Trophoblast cell (in vitro differentiated cells and primary cell): Measurements from ENCODE around the gene EEF1G.
"Not testable (repeated sequence)": the region's sequence is repeated elsewhere in the genome, so short reads cannot be mapped to it uniquely, and the experiment has no call there.

Source experiments
- DNase-seq, 2 donors: peaks; one replicate each; pipeline ENCODE4 v3.0.0-alpha.2; 2016
- H2AFZ ChIP-seq: 2 replicates; pipeline ENCODE4 v1.6.1; 2013; ENCODE audit warnings: low read length, moderate library complexity, mild to moderate bottlenecking; ENCODE audit not compliant: insufficient read depth, poor library complexity
- H2AK5ac ChIP-seq: 2 replicates; pipeline ENCODE4 v1.6.1; 2013; ENCODE audit warnings: mild to moderate bottlenecking, low read length
- H2BK120ac ChIP-seq: 2 replicates; pipeline ENCODE4 v1.6.1; 2013; ENCODE audit warnings: low read length, mild to moderate bottlenecking, moderate library complexity; ENCODE audit not compliant: insufficient read depth, poor library complexity
- H2BK12ac ChIP-seq: 2 replicates; pipeline ENCODE4 v1.6.1; 2013; ENCODE audit warnings: mild to moderate bottlenecking, low read length, moderate library complexity
- H2BK5ac ChIP-seq: 2 replicates; pipeline ENCODE4 v1.6.1; 2013; ENCODE audit warnings: low read length, low read depth, moderate library complexity, mild to moderate bottlenecking; ENCODE audit not compliant: poor library complexity
- H3K14ac ChIP-seq: 2 replicates; pipeline ENCODE4 v1.6.1; 2013; ENCODE audit warnings: mild to moderate bottlenecking, low read length
- H3K18ac ChIP-seq: 2 replicates; pipeline ENCODE4 v1.6.1; 2013; ENCODE audit warnings: mild to moderate bottlenecking, low read length
- H3K23ac ChIP-seq: 2 replicates; pipeline ENCODE4 v1.6.1; 2013; ENCODE audit warnings: low read length
- H3K27ac ChIP-seq: 2 replicates; pipeline ENCODE4 v1.5.1; 2013; ENCODE audit warnings: low read depth, mild to moderate bottlenecking, inconsistent platforms, low read length, moderate library complexity
- H3K27me3 ChIP-seq: 2 replicates; pipeline ENCODE4 v1.6.1; 2013; ENCODE audit warnings: inconsistent platforms, mild to moderate bottlenecking, low read length, moderate library complexity; ENCODE audit not compliant: insufficient read depth
- H3K36me3 ChIP-seq, 2 experiments: 1 replicate in 1 of 2; 2 replicates in 1 of 2; pipeline ENCODE4 v1.6.1; 2013; ENCODE audit warnings: low read length in 2 of 2, mild to moderate bottlenecking in 2 of 2, moderate library complexity in 1 of 2; ENCODE audit not compliant: insufficient read depth in 2 of 2, control insufficient read depth in 1 of 2
- H3K4ac ChIP-seq: 2 replicates; pipeline ENCODE4 v1.6.1; 2013; ENCODE audit warnings: low read depth, mild to moderate bottlenecking, low read length, moderate library complexity
- H3K4me1 ChIP-seq, 2 experiments: 1 replicate in 1 of 2; 2 replicates in 1 of 2; pipeline ENCODE4 v1.6.1; 2013; ENCODE audit warnings: low read length in 2 of 2, mild to moderate bottlenecking in 2 of 2, moderate library complexity in 1 of 2; ENCODE audit not compliant: insufficient read depth in 2 of 2, control insufficient read depth in 1 of 2
- H3K4me2 ChIP-seq: 2 replicates; pipeline ENCODE4 v1.6.1; 2013; ENCODE audit warnings: inconsistent platforms, mild to moderate bottlenecking, low read length, moderate library complexity
- H3K4me3 ChIP-seq: 2 replicates; pipeline ENCODE4 v1.5.1; 2013; ENCODE audit warnings: mild to moderate bottlenecking, low read depth, low read length, inconsistent platforms
- H3K79me1 ChIP-seq: one replicate; pipeline ENCODE4 v1.6.1; 2013; ENCODE audit warnings: low read length
- H3K79me2 ChIP-seq: 2 replicates; pipeline ENCODE4 v1.6.1; 2013; ENCODE audit warnings: low read length, mild to moderate bottlenecking; ENCODE audit not compliant: control insufficient read depth, insufficient read depth, poor library complexity
- H3K9ac ChIP-seq: 2 replicates; pipeline ENCODE4 v1.6.1; 2013; ENCODE audit warnings: mild to moderate bottlenecking, low read length
- H3K9me3 ChIP-seq: 2 replicates; pipeline ENCODE4 v1.6.1; 2013; ENCODE audit warnings: low read depth, mild to moderate bottlenecking, control low read depth, inconsistent platforms, low read length; ENCODE audit not compliant: insufficient read depth
- H4K12ac ChIP-seq: 2 replicates; pipeline ENCODE4 v1.6.1; 2013; ENCODE audit warnings: low read depth, mild to moderate bottlenecking, low read length, moderate library complexity
- H4K8ac ChIP-seq: 2 replicates; pipeline ENCODE4 v1.6.1; 2013; ENCODE audit warnings: low read depth, mild to moderate bottlenecking, low read length, moderate library complexity
- H4K91ac ChIP-seq: one replicate; pipeline ENCODE4 v1.6.1; 2013; ENCODE audit warnings: low read depth, mild to moderate bottlenecking, low read length, moderate library complexity
- WGBS: extraction: QIAGEN DNeasy Blood & Tissue Kit; methylation state at CpG from one replicate; pipeline ENCODE4 v1.1.7; 2013; ENCODE audit warnings: missing lambda C conversion rate; ENCODE audit not compliant: insufficient read length, insufficient coverage; ENCODE audit errors: extremely low coverage; 5-methylcytosine and 5-hydroxymethylcytosine counted together

Gene EEF1G

DNA sequence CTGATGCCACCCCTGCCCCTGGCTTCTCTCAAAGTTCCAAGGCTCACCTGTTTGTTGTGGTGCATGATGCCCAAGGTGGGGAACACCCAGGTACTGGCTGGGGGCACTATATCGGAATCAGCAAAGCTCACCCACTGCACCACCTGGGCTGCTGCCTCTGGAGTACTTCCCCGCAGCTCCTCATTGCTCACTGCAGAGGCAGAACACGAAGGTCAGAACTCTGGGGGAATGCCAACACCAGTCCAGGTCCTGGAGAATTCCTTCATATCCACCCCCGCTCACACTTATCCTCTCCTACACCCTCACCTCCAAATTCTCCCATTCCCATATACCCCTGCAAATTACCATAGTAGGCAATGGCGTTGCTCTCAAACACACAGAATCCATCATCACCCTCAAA is 2.2 kb downstream of the EEF1G start:
- H2BK12ac ChIP-seq, DNase-seq, H3K18ac ChIP-seq, H3K14ac ChIP-seq, H2AFZ ChIP-seq, H3K4me2 ChIP-seq, H2AK5ac ChIP-seq, H3K23ac ChIP-seq, H2BK120ac ChIP-seq, H3K9me3 ChIP-seq, H3K27ac ChIP-seq, H4K12ac ChIP-seq, H4K91ac ChIP-seq, H3K27me3 ChIP-seq, H4K8ac ChIP-seq, H3K4me3 ChIP-seq, H3K9ac ChIP-seq, H2BK5ac ChIP-seq: not testable (repeated sequence)
- Histone ChIP-seq H3K4ac (peak overlapping the region; percentile 68), H3K79me2 (peaks cover 15% of the 10 kb centered on the region), H3K36me3 (peaks cover 52 to 63% of the 10 kb centered on the region in 2 experiments), H3K4me1 (peaks cover 11 to 13% of the 10 kb centered on the region in 2 experiments), H3K79me1 (peaks cover 12% of the 10 kb centered on the region)
- WGBS, result 100% methylated on average over 1 of the region's 5 CpGs

DNA sequence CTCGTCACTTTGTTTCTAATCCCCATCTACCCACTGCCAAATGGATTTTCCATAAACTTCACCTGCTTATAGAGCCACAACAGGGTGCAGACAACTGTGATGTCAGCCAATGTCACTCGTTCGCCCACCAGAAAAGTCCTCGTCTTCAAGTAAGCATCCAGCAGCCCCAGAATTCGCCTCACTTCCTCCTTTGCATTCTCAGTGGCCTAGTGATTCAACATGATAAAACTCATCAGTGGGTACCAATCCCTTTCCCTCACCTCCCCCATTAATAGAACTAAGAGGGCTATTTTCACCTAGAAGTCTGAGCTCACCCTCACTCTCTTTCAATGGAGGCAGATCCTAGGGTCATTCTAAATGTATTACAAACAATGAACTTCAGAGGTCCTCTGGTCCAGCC is 2.8 kb downstream of the EEF1G start:
- H3K9ac ChIP-seq, H2AK5ac ChIP-seq, DNase-seq, H3K4me2 ChIP-seq, H2BK120ac ChIP-seq, H4K8ac ChIP-seq, H3K9me3 ChIP-seq, H2AFZ ChIP-seq, H2BK12ac ChIP-seq, H3K27me3 ChIP-seq, H3K27ac ChIP-seq, H3K4me3 ChIP-seq, H2BK5ac ChIP-seq, H3K14ac ChIP-seq, H4K91ac ChIP-seq, H3K18ac ChIP-seq, H4K12ac ChIP-seq, H3K23ac ChIP-seq: not testable (repeated sequence)
- Histone ChIP-seq H3K79me2 (peaks cover 15% of the 10 kb centered on the region), H3K79me1 (peaks cover 12% of the 10 kb centered on the region), H3K4ac (peak overlapping the region; percentile 68), H3K4me1 (peaks cover 11 to 13% of the 10 kb centered on the region in 2 experiments), H3K36me3 (peaks cover 50 to 62% of the 10 kb centered on the region in 2 experiments)
- WGBS, result no CpG with 5 or more reads among the region's 5 CpGs

DNA sequence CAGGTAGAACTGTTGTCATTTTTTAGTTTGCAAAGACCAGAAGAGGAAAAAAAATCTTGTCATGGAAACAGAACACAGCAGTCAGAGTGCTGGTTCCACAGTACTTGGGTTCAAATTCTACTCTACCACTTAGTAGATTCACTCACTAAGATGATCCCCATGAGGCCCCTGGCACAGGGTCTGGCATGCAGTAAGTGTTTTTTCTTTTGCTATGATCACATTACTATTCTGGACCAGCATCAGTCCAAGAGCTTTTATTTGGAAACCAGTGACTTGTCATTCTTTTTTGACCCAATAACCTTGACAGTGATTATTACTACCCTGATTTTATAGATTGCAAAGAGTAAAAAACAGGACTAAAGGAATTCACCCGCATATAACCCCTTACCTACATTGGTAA is 4.1 kb downstream of the EEF1G start:
- WGBS, result no CpG with 5 or more reads among the region's 1 CpG
- no peak overlapping the region for H2AFZ ChIP-seq
- no peaks in the 10 kb centered on the region for H3K27me3 ChIP-seq
- H3K23ac ChIP-seq, result no peak overlapping the region
- no peak overlapping the region for H3K27ac ChIP-seq
- H3K4me2 ChIP-seq, result no peak overlapping the region
- no peak overlapping the region for H4K91ac ChIP-seq
- no peak overlapping the region for H3K9ac ChIP-seq
- no peaks in the 10 kb centered on the region for H3K9me3 ChIP-seq
- no peak overlapping the region for H2BK120ac ChIP-seq
- H3K79me1 ChIP-seq, result peaks cover 10% of the 10 kb centered on the region
- peaks cover 4% of the 10 kb centered on the region in 2 experiments for H3K4me1 ChIP-seq
- no peak overlapping the region for H3K4me3 ChIP-seq
- DNase-seq, result no peak
- H2AK5ac ChIP-seq, result no peak overlapping the region
- H3K4ac ChIP-seq, result no peak overlapping the region
- H3K18ac ChIP-seq, result no peak overlapping the region
- H2BK12ac ChIP-seq, result no peak overlapping the region
- H3K36me3 ChIP-seq, result peaks cover 47 to 65% of the 10 kb centered on the region in 2 experiments
- H4K8ac ChIP-seq, result no peak overlapping the region
- H3K79me2 ChIP-seq, result peaks cover 14% of the 10 kb centered on the region
- no peak overlapping the region for H2BK5ac ChIP-seq
- H3K14ac ChIP-seq, result no peak overlapping the region
- H4K12ac ChIP-seq, result no peak overlapping the region

- no peak overlapping the region for H3K14ac ChIP-seq
- H3K4ac ChIP-seq, result no peak overlapping the region
- peaks cover 53 to 82% of the 10 kb centered on the region in 2 experiments for H3K36me3 ChIP-seq
- H3K23ac ChIP-seq, result no peak overlapping the region
- H2BK12ac ChIP-seq, result no peak overlapping the region
- no peaks in the 10 kb centered on the region for H3K4me1 ChIP-seq
- WGBS, result no CpG with 5 or more reads among the region's 8 CpGs
- no peak overlapping the region for H2AK5ac ChIP-seq
- H4K12ac ChIP-seq, result no peak overlapping the region
- no peak overlapping the region for H3K18ac ChIP-seq
- H3K9ac ChIP-seq, result no peak overlapping the region
- no peak overlapping the region for H3K27ac ChIP-seq
- no peak overlapping the region for H2AFZ ChIP-seq
- H3K4me3 ChIP-seq, result no peak overlapping the region
- no peaks in the 10 kb centered on the region for H3K79me2 ChIP-seq
- no peak overlapping the region for H4K8ac ChIP-seq
- no peak for DNase-seq
- H4K91ac ChIP-seq, result no peak overlapping the region
- H2BK5ac ChIP-seq, result no peak overlapping the region
- H3K27me3 ChIP-seq, result no peaks in the 10 kb centered on the region
- no peaks in the 10 kb centered on the region for H3K9me3 ChIP-seq
- no peak overlapping the region for H3K4me2 ChIP-seq
- H3K79me1 ChIP-seq, result no peaks in the 10 kb centered on the region
- H2BK120ac ChIP-seq, result no peak overlapping the region
Measured at GRCh38 chr11:62567018-62567633, 6.6 kb downstream of the EEF1G start.
